A549 (cell line): ENCODE data around the gene GJB2.

Experiments
- CBX2 ChIP-seq: fragments of 200-600 bp; sonication (generic); IDR thresholded peaks from 2 replicates; pipeline ENCODE4 v1.6.1; 2016; ENCODE audit warnings: low read depth, mild to moderate bottlenecking, borderline replicate concordance
- CTCF ChIP-seq: fragments of >200 bp; sonication (Bioruptor Twin); formaldehyde crosslinking; IDR thresholded peaks from 3 replicates; pipeline ENCODE4 v1.5.1; 2016
- EP300 ChIP-seq, 2 experiments: fragments of >200 bp; sonication (Bioruptor Twin); formaldehyde crosslinking; IDR thresholded peaks; 2 replicates in 1 of 2; 3 replicates in 1 of 2; pipeline ENCODE4 v1.6.1; 2016 to 2017
- HMGXB4 ChIP-seq: fragments of 250-450 bp; sonication (Bioruptor Pico); IDR thresholded peaks from 2 replicates; pipeline ENCODE4 v1.5.0; 2021; ENCODE audit warnings: mild to moderate bottlenecking, moderate library complexity, borderline replicate concordance
- MYC ChIP-seq: IDR thresholded peaks from 2 replicates; pipeline ENCODE4 v1.6.1; 2012; ENCODE audit warnings: mild to moderate bottlenecking, inconsistent platforms, low read length, improper control_type of control experiment, borderline replicate concordance
- RNF2 ChIP-seq: fragments of 200-600 bp; sonication (generic); IDR thresholded peaks from 2 replicates; pipeline ENCODE4 v1.6.1; 2016; ENCODE audit warnings: low read depth, mild to moderate bottlenecking, antibody characterized with exemption, moderate library complexity, borderline replicate concordance
- SMC3 ChIP-seq: fragments of >200 bp; sonication (Bioruptor Twin); formaldehyde crosslinking; IDR thresholded peaks from 3 replicates; pipeline ENCODE4 v1.6.1; 2018; ENCODE audit warnings: inconsistent platforms

GRCh38 chr13:20192158-20192835 is 441 bp downstream of the GJB2 start:
- no peak for TF ChIP-seq CTCF
- TF ChIP-seq MYC, result no peak
- TF ChIP-seq HMGXB4 (CRISPR knock-in tag), result no peak
- no peak for TF ChIP-seq CBX2
- no peak for TF ChIP-seq EP300 (IDR thresholded peaks at IDR 0.05)
- no peak for TF ChIP-seq SMC3
- TF ChIP-seq RNF2, result no peak
